Mucosa of descending colon (tissue), 3 donors: ENCODE measurements around the gene LST1. TPM values are rescaled to one million over a fixed set of nuclear protein-coding genes. Genes with fewer than 3 reads are reported as not detected.

Source experiments
- ATAC-seq: fragments of 200-7000 bp; cut with Tn5 transposase; one replicate; pipeline ENCODE4 v1.9.1; 2020; ENCODE audit warnings: mild to moderate bottlenecking, moderate library complexity
- DNase-seq, 3 donors: peaks; one replicate each; pipeline ENCODE4 v3.0.0-alpha.2; 2020
- H3K36me3 ChIP-seq: fragments of 200-600 bp; one replicate; pipeline ENCODE4 v1.8.0; 2021; ENCODE audit warnings: low read depth, mild to moderate bottlenecking
- H3K4me1 ChIP-seq: fragments of 200-600 bp; one replicate; pipeline ENCODE4 v1.8.0; 2021; ENCODE audit warnings: low read depth, mild to moderate bottlenecking
- H3K4me3 ChIP-seq: fragments of 200-600 bp; one replicate; pipeline ENCODE4 v1.8.0; 2021; ENCODE audit warnings: mild to moderate bottlenecking
- H3K9me3 ChIP-seq: fragments of 200-600 bp; one replicate; pipeline ENCODE4 v1.8.0; 2021; ENCODE audit warnings: mild to moderate bottlenecking
- CTCF ChIP-seq: fragments of 200-600 bp; IDR thresholded peaks from one replicate; pipeline ENCODE4 v1.8.0; 2022; ENCODE audit warnings: antibody characterized with exemption, mild to moderate bottlenecking
- intact Hi-C, 2 donors: fragments of 100-400 bp; cut with DNase I in 1 of 2; cut with micrococcal nuclease in 1 of 2; formaldehyde crosslinking; loops; one replicate each; pipeline versions ENCODE4 v1.11.0 to v1.11.1; 2022; cut with DNase I, micrococcal nuclease
- long read RNA-seq, 2 donors: library from polyadenylated mRNA; unstranded; transcript quantifications; one replicate each; pipeline ENCODE4 v2.0.0, GENCODE V29; 2019 to 2021
- total RNA-seq, 3 donors: library from RNA; stranded (reverse); fragmentation: NEBNext Ultra II Directional in 2 of 3; extraction: Animal tissue kit (Norgen Biotek cat#: 25700) in 2 of 3; gene quantifications; one replicate each; pipeline versions ENCODE4 v1.2.1 to v1.2.4, GENCODE V29; 2021 to 2023
- donor health status: DM: no; HTN: no; CAD: no; lungs with moderate emphysema.
- donor health status: DM: no; HTN: no; CAD: no.
- donor health status: DM: no; HTN: yes; CAD: no.

The LST1 gene
- 10 to 100 TPM in 1 of 3 donors, 1 to 10 TPM in 2; 3.9 to 11.3 (median 6.6) TPM for total RNA-seq
- long read RNA-seq, donor 1, partial matches to known transcripts, result 0 of 2 reads
- long read RNA-seq, donor 1, other reads (novel, unspliced or antisense), result 1 of 2 reads
- long read RNA-seq, donor 2, partial matches to known transcripts, result 3 of 8 reads
- long read RNA-seq, donor 2, other reads (novel, unspliced or antisense), result 1 of 8 reads

GRCh38 chr6:31586008-31586407 is at the start of gene LST1:
Gene LST1, plus strand, starts transcription at chr6:31586277. Its CDS starts 1,023 bp downstream, at chr6:31587300.
- intact Hi-C loops, result no loop called here
- Histone ChIP-seq H3K9me3 (no peaks in the 10 kb centered on the region), H3K4me3 (no peak within 1 kb of the TSS), H3K4me1 (no peaks in the 10 kb centered on the region), H3K36me3 (no peaks in the 10 kb centered on the region)
- ATAC-seq (peak; percentile 6), DNase-seq (no peak)
- no peak for TF ChIP-seq CTCF

- peaks cover 25% of the 10 kb centered on the region for H3K4me1 ChIP-seq
- DNase-seq, result no peak
- no peaks in the 10 kb centered on the region for H3K9me3 ChIP-seq
- ATAC-seq, result no peak
- intact Hi-C loops, result no loop called here
- TF ChIP-seq CTCF, result no peak
- peaks cover 42% of the 10 kb centered on the region for H3K36me3 ChIP-seq
- no peak overlapping the region for H3K4me3 ChIP-seq
These were observed 47.2 kb upstream of the LST1 start for GRCh38 chr6:31538805-31539400.

GRCh38 chr6:31540640-31541039 is 45.4 kb upstream of the LST1 start:
- no peak for ATAC-seq
- H3K9me3 ChIP-seq, result no peaks in the 10 kb centered on the region
- intact Hi-C loops, result no loop called here

GRCh38 chr6:31541059-31541657 is 44.9 kb upstream of the LST1 start:
- DNase-seq, result peak in 2 of 3 donors; percentile 69 to 85
- Histone ChIP-seq H3K36me3 (peaks cover 29% of the 10 kb centered on the region), H3K4me1 (peaks cover 25% of the 10 kb centered on the region), H3K4me3 (peak overlapping the region; percentile 52), H3K9me3 (no peaks in the 10 kb centered on the region)
- intact Hi-C loops, result no loop called here
- peak; percentile 56 for ATAC-seq
- no peak for TF ChIP-seq CTCF

More at GRCh38 chr6:31540640-31541039, 45.4 kb upstream of the LST1 start:
- DNase-seq, result no peak
- H3K4me3 ChIP-seq, result peak overlapping the region; percentile 52
- H3K36me3 ChIP-seq, result peaks cover 29% of the 10 kb centered on the region
- peaks cover 25% of the 10 kb centered on the region for H3K4me1 ChIP-seq
- TF ChIP-seq CTCF, result no peak

- Histone ChIP-seq H3K36me3 (peaks cover 24% of the 10 kb centered on the region), H3K4me3 (peak within 1 kb of the TSS; percentile 52), H3K4me1 (peaks cover 25% of the 10 kb centered on the region), H3K9me3 (no peaks in the 10 kb centered on the region)
- peak; percentile 91 for ATAC-seq
- intact Hi-C loops, result no loop called here
- DNase-seq, result peak; percentile 93 to 98 (median 94)
- TF ChIP-seq CTCF, result no peak
These were observed 44.2 kb upstream of the LST1 start, which contains the start of gene DDX39B for GRCh38 chr6:31541658-31542521. Gene DDX39B, minus strand, starts transcription at chr6:31542003. Its CDS starts 1,471 bp downstream, at chr6:31540532.
